Body of pancreas (tissue), 4 donors: ENCODE data around the gene POLE3.

ENCODE experiments used
- POLR2A ChIP-seq, 3 donors: fragments of 450-650 bp; IDR thresholded peaks; one replicate each; pipeline ENCODE4 v1.6.1; 2016; ENCODE audit warnings: antibody characterized with exemption in 3 of 3, mild to moderate bottlenecking in 2 of 3
- TF ChIP-seq, protein P1 (sequence below), 7 experiments: fragments of 450-650 bp in 4 of 7; fragments of 200-600 bp in 3 of 7; sonication (generic) in 3 of 7; IDR thresholded peaks; one replicate each; pipeline ENCODE4 v1.5.1; 2016 to 2019; ENCODE audit warnings: antibody characterized with exemption in 7 of 7

DNA sequence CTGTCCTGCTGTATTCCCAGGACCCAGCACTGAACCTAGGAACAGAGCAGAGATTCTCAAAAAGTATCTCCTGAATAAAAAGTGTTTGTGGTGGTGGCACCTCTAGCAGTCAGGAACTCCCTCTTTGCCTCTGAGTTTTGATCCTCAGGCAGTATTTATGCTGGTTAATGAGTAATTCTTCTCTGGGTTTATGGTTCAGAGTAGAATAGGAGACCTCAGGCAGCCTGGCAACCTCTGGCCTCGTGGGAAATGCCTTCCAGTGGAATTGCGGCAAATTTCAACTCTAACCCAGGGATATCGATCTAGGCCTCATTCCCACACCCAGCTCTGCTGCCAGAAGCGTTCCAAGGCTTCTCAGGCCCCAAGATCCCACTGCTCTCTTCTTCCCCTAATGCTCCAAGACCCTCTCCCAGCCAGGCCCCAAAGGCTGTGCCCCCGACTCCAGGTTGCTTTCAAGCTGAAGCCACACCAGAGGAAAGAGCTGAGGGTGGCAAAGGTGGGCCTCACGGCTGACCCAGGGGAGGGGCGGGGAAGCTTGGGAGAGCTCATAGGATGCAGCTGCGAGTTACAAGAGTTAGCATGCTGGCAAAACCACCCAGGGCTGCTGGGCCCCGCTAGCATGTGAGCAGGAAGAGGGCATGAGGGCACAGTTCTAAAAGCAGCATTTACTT is 22.8 kb downstream of the POLE3 start:
- TF ChIP-seq, protein P1, sequence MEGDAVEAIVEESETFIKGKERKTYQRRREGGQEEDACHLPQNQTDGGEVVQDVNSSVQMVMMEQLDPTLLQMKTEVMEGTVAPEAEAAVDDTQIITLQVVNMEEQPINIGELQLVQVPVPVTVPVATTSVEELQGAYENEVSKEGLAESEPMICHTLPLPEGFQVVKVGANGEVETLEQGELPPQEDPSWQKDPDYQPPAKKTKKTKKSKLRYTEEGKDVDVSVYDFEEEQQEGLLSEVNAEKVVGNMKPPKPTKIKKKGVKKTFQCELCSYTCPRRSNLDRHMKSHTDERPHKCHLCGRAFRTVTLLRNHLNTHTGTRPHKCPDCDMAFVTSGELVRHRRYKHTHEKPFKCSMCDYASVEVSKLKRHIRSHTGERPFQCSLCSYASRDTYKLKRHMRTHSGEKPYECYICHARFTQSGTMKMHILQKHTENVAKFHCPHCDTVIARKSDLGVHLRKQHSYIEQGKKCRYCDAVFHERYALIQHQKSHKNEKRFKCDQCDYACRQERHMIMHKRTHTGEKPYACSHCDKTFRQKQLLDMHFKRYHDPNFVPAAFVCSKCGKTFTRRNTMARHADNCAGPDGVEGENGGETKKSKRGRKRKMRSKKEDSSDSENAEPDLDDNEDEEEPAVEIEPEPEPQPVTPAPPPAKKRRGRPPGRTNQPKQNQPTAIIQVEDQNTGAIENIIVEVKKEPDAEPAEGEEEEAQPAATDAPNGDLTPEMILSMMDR (IDR thresholded peaks at IDR 0.05): no peak
- peak in 1 of 3 donors; percentile 24 for TF ChIP-seq POLR2A (IDR thresholded peaks at IDR 0.05)
